SU-DHL-6 (cell line): ENCODE results near the gene NACC1.

ENCODE experiments used
- CTCF ChIP-seq: fragments of 200-600 bp; sonication (generic); IDR thresholded peaks from one replicate; pipeline ENCODE4 v1.5.1; 2017; ENCODE audit warnings: antibody characterized with exemption, mild to moderate bottlenecking, low read length, moderate library complexity; ENCODE audit not compliant: insufficient read depth, poor library complexity, severe bottlenecking
- EZH2phosphoT487 ChIP-seq: fragments of 200-600 bp; sonication (generic), shearing (Covaris generic); conservative IDR thresholded peaks from 2 replicates; pipeline ENCODE4 v1.6.1; 2018; ENCODE audit warnings: mild to moderate bottlenecking, antibody characterized with exemption, low read length, moderate library complexity, mixed read lengths

DNA sequence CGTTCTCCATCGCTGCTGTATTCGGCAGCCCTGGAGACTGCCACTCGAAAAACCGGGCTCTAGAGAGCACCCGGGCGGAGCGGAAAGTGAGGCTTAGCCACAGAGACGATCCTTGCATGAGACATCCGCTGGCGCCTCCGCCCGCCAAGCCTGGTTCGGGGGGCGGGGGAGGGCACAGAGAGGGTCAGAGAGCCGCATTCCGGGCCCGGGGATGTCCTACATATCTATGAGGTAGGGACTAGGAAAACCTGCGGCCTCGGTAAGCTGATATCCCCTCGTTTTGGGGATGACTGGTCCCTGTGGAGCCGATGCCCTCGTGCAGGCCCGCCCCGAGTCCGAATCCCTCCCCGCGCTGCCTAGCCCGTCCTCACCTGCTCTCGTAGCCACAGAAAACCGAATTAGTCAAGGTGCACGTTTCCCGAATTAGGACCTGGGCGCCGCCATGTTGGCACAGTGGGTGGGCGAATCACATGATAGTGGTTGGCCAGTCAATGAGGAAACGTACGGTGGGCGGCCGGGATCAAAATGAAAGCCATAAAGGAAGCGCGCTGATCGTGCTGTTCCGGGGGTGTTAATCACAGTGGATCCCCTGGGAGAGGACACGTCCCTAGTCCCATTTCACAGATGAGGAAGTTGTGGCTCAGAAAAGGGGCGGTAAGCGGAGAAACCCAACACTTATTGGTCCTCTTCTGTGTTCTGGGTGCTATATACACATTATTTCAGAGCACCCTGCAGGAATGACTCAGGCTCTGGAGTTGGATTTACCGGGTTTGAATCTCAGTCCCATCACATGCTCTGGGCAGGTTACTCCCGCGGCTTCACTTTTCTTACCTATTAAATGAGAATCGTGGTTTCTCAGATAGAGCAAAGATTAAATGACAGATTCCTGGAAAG is 1.5 kb upstream of the NACC1 start, which contains the start of gene TRMT1:
- no peak for TF ChIP-seq CTCF
- TF ChIP-seq EZH2phosphoT487: no peak
